Measurements from ENCODE around the gene CCNK. TPM values are rescaled to one million over a fixed set of nuclear protein-coding genes. Genes with fewer than 3 reads are reported as not detected.

The CCNK gene
- total RNA-seq, 2 donors from 2014 or later: 15.5 to 43.1 TPM

DNA sequence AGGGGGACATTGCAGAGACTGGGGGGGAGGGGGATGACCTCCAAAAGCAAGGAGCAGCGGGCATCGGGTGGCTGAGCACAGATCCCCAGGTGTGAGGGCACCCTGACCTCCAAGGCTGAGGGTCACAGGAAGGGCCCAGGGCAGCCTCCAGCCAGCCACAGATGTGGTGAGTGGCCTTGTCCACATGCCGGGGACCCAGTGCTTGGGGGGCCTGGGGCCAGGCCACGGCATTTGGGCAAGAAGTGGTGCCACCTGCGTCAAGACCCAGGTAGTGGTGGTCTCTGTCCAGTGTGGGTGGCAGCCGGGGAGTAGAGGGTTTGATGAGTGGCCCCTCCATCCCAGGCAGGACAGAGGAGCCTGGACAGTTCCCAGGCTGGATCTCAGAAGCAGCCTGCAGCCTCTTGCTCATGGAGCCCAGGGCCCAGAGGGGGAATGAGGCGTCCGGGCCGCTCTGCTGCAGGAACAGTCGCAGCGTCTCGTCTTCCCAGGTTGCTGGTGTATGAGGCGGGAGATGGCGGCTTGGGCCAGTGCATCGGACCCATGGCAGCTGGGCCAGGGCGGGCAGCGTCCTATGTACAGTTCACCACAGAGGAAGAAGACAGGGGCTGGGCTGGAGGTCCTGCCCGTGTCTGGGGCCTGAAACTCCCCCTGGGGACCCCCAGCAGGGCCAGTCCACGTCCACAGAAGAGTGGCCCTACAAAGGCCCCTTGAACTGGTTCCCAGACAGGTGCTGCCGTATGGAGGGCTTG is 33.5 kb downstream of the CCNK start:
- WGBS: 92% methylated on average over 16 of the region's 20 CpGs
- H3K36me3 ChIP-seq: peaks cover 0 to 4% of the 10 kb centered on the region in 2 donors
- no peaks in the 10 kb centered on the region for H3K9me3 ChIP-seq
- H3K4me3 ChIP-seq: no peak overlapping the region
- intact Hi-C loops (cut with DNase I): loop anchor here (10.0 kb wide), 2 partner anchors 280 to 380 kb away; partner anchors contain the start of gene EML1
- H3K4me1 ChIP-seq (replicated peaks): no peaks in the 10 kb centered on the region
- no peaks in the 10 kb centered on the region for H3K27me3 ChIP-seq (replicated peaks; ENCODE audit: insufficient read depth)
- H3K27ac ChIP-seq: no peak overlapping the region
- TF ChIP-seq POLR2A (IDR thresholded peaks at IDR 0.05): no peak
- TF ChIP-seq POLR2AphosphoS5 (IDR thresholded peaks at IDR 0.05): no peak
- TF ChIP-seq, protein P1, sequence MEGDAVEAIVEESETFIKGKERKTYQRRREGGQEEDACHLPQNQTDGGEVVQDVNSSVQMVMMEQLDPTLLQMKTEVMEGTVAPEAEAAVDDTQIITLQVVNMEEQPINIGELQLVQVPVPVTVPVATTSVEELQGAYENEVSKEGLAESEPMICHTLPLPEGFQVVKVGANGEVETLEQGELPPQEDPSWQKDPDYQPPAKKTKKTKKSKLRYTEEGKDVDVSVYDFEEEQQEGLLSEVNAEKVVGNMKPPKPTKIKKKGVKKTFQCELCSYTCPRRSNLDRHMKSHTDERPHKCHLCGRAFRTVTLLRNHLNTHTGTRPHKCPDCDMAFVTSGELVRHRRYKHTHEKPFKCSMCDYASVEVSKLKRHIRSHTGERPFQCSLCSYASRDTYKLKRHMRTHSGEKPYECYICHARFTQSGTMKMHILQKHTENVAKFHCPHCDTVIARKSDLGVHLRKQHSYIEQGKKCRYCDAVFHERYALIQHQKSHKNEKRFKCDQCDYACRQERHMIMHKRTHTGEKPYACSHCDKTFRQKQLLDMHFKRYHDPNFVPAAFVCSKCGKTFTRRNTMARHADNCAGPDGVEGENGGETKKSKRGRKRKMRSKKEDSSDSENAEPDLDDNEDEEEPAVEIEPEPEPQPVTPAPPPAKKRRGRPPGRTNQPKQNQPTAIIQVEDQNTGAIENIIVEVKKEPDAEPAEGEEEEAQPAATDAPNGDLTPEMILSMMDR (IDR thresholded peaks at IDR 0.05): no peak
- DNase-seq (ENCODE audit: low spot score): no peak

DNA sequence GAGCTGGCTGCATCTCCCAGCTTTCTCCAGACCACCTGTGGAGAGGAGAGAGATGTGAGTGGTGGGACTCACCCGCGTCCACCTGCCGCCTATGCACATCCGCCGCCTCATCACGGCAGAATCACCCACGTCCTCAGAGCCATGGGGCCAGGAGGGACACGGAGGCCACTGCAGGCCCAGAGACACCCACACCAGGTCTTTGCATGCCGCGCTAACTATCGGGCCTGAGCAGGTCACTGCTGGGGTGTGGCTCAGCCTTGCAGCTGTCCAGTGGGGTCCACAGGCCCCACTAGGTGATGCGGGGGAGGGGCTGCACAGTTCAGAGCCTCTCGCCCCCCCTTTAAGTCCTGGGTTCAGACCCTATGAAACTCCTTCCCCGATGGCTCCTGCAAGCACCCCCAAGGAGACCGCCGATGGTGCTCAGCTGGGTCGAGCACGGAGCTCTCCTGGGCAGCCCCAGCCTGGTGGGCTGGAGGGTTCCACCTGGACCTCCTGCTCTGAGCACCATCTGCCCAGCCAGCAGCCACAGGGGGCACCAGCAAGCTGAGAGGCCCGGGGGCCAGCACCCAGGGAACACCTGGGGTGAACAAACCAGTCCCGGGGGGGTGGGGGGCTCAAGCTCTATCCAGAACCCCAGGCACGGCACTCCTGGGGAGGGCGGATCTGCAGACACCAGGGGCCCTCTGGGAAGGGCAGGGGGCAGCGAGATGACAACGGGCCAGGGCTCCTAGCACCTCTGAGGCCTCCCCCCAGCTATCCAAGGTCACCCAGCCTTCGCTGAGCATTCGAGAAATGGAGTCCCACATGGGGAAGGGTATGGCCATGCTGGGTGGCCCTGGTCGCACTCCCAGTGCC is 34.3 kb downstream of the CCNK start:
- H3K36me3 ChIP-seq: peaks cover 0 to 4% of the 10 kb centered on the region in 2 donors
- no peaks in the 10 kb centered on the region for H3K9me3 ChIP-seq
- H3K4me1 ChIP-seq (replicated peaks): no peaks in the 10 kb centered on the region
- WGBS: 85% methylated on average over 26 of the region's 27 CpGs
- H3K27ac ChIP-seq: no peak overlapping the region
- no peak for DNase-seq (ENCODE audit: low spot score)
- TF ChIP-seq POLR2A (IDR thresholded peaks at IDR 0.05) (no peak), POLR2AphosphoS5 (IDR thresholded peaks at IDR 0.05) (no peak)
- TF ChIP-seq, protein P1 (IDR thresholded peaks at IDR 0.05): no peak
- H3K4me3 ChIP-seq: no peak overlapping the region
- intact Hi-C loops (cut with DNase I): loop anchor here (10.0 kb wide), 2 partner anchors 279 to 379 kb away; partner anchors contain the start of gene EML1
- H3K27me3 ChIP-seq (replicated peaks; ENCODE audit: insufficient read depth): no peaks in the 10 kb centered on the region

DNA sequence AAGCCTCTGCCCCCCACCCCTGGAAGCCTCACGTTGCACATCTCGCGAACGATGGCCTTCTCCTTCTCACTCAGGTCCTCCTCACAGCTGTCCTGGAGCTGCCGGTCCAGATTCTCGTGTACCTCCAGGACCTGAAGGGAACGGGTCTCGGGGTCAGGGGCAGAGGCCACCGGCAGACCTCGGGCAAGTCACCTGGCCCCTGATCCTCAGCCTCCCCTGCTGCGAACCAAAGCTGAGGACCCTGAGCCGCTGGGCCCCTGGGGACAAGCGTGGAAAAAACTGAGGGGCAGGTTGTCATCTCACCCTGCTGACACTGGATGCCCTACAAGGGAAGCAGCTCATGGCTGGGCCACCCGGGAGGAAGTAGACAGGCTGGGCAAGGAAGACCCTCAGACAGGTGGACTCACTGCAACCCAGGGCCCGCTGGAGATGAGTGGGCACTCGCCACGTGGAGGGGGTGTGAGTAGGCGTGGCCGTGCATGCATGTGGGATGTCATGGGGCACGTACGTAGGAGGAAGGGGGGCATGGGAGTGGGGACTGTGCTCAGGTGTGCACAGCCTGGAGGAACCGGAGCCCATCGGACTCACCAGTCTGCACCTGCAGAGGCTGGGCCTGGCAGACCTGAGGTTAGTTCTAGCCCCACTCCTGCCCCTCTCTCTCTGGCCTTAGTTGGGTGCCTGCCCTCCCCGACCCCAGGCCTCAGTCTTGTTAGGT is 35.1 kb downstream of the CCNK start:
- Histone ChIP-seq H3K4me1 (replicated peaks) (no peaks in the 10 kb centered on the region), H3K27ac (no peak overlapping the region), H3K27me3 (replicated peaks; ENCODE audit: insufficient read depth) (no peaks in the 10 kb centered on the region), H3K9me3 (no peaks in the 10 kb centered on the region), H3K36me3 (peaks cover 0 to 4% of the 10 kb centered on the region in 2 donors), H3K4me3 (no peak overlapping the region)
- no peak for TF ChIP-seq POLR2AphosphoS5 (IDR thresholded peaks at IDR 0.05)
- TF ChIP-seq, protein P1 (IDR thresholded peaks at IDR 0.05): no peak
- TF ChIP-seq POLR2A (IDR thresholded peaks at IDR 0.05): no peak
- DNase-seq (ENCODE audit: low spot score): no peak
- 76% methylated on average over 22 of the region's 24 CpGs for WGBS
- intact Hi-C loops (cut with DNase I): loop anchor here (10.0 kb wide), 2 partner anchors 278 to 378 kb away; partner anchors contain the start of gene EML1

DNA sequence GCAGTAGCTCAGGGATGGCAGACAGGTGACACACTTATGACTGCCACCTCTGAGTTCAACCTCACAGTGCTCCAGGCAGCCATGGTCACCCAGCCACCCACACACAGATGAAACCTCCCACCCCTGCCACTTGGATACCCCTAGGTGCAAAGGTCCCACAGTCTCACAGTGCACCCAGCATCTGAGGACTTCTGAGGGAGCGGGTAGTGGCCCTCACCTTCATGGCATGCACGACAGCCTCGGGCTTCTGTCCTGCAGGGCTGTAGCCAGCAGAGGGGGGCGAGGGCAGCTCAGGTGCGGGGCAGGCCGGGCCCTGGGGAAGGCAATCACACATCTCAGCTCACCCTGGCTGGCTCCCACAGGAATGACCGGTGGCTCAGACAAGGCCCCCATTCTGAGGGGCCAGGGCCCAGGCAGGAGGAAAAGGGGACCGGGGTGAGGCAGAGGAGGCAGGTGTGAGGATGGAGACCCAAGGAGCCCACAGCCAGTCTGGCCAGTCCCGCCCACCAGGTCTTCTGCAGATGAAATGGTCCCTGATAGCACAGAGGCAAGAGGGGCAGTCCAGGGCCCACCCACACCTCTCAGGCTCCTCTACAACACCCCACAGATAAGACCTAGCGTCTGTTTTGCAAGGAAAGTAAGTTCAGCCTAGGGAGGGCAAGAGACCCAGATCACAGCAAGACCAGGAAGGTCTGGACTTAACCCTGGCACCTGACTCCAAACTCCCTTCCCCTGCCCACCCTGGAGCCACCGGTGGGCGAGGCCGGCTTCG is 35.8 kb downstream of the CCNK start:
- Histone ChIP-seq H3K27ac (no peak overlapping the region), H3K36me3 (peaks cover 0 to 4% of the 10 kb centered on the region in 2 donors), H3K4me3 (no peak overlapping the region), H3K4me1 (replicated peaks) (no peaks in the 10 kb centered on the region), H3K9me3 (no peaks in the 10 kb centered on the region), H3K27me3 (replicated peaks; ENCODE audit: insufficient read depth) (no peaks in the 10 kb centered on the region)
- no peak for TF ChIP-seq POLR2A (IDR thresholded peaks at IDR 0.05)
- TF ChIP-seq, protein P1 (IDR thresholded peaks at IDR 0.05): no peak
- no peak for TF ChIP-seq POLR2AphosphoS5 (IDR thresholded peaks at IDR 0.05)
- 80% methylated on average over 9 of the region's 14 CpGs for WGBS
- intact Hi-C loops (cut with DNase I): loop anchor here (10.0 kb wide), 2 partner anchors 278 to 378 kb away; partner anchors contain the start of gene EML1
- DNase-seq (ENCODE audit: low spot score): no peak
